Mesodermal cell (in vitro differentiated cells): ENCODE data around the gene PIPOX.

Experiments used
- H3K27ac ChIP-seq: 2 replicates; pipeline ENCODE4 v1.7.0; 2013; ENCODE audit warnings: mild to moderate bottlenecking, low read depth, low read length, moderate library complexity; ENCODE audit not compliant: severe bottlenecking
- H3K36me3 ChIP-seq: 2 replicates; pipeline ENCODE4 v1.7.1; 2013; ENCODE audit warnings: mild to moderate bottlenecking, low read length, moderate library complexity; ENCODE audit not compliant: control insufficient read depth, insufficient read depth
- H3K4me1 ChIP-seq: one replicate; pipeline ENCODE4 v1.7.1; 2013; ENCODE audit warnings: mild to moderate bottlenecking, low read length; ENCODE audit not compliant: insufficient read depth, control insufficient read depth, poor library complexity, severe bottlenecking
- H3K4me3 ChIP-seq: 2 replicates; pipeline ENCODE4 v1.7.0; 2013; ENCODE audit warnings: low read length, control low read depth, mild to moderate bottlenecking; ENCODE audit not compliant: insufficient read depth, poor library complexity, severe bottlenecking; ENCODE audit errors: extremely low read depth
- H3K9me3 ChIP-seq: 2 replicates; pipeline ENCODE4 v1.7.1; 2013; ENCODE audit warnings: mild to moderate bottlenecking, low read length, moderate library complexity; ENCODE audit not compliant: control insufficient read depth
- WGBS, 2 experiments: methylation state at CpG; one replicate each; pipeline ENCODE4 v1.1.5; 2013; ENCODE audit warnings: missing lambda C conversion rate in 2 of 2; ENCODE audit not compliant: insufficient coverage in 2 of 2; 5-methylcytosine and 5-hydroxymethylcytosine counted together

The PIPOX gene

GRCh38 chr17:29048440-29049368 is 5.8 kb downstream of the PIPOX start:
- Histone ChIP-seq H3K27ac (peak overlapping the region; percentile 75), H3K4me3 (no peak overlapping the region), H3K9me3 (no peaks in the 10 kb centered on the region), H3K36me3 (no peaks in the 10 kb centered on the region), H3K4me1 (peaks cover 9% of the 10 kb centered on the region)
- WGBS, 2 experiments, result 45 to 53% methylated on average over 5 of the region's 10 CpGs

GRCh38 chr17:29049541-29050145 is 6.7 kb downstream of the PIPOX start:
- Histone ChIP-seq H3K36me3 (no peaks in the 10 kb centered on the region), H3K27ac (no peak overlapping the region), H3K4me1 (peaks cover 9% of the 10 kb centered on the region), H3K4me3 (no peak overlapping the region), H3K9me3 (no peaks in the 10 kb centered on the region)
- 92 to 93% methylated on average over 8 to 10 of the region's 11 CpGs for WGBS, 2 experiments

GRCh38 chr17:29050176-29050575 is 7.2 kb downstream of the PIPOX start:
- Histone ChIP-seq H3K27ac (no peak overlapping the region), H3K9me3 (no peaks in the 10 kb centered on the region), H3K36me3 (no peaks in the 10 kb centered on the region), H3K4me1 (peaks cover 9% of the 10 kb centered on the region), H3K4me3 (no peak overlapping the region)
- WGBS, 2 experiments, result 88 to 90% methylated on average over 5 of the region's 5 CpGs

- Histone ChIP-seq H3K27ac (no peak overlapping the region), H3K4me3 (no peak overlapping the region), H3K36me3 (no peaks in the 10 kb centered on the region), H3K4me1 (peaks cover 5% of the 10 kb centered on the region), H3K9me3 (no peaks in the 10 kb centered on the region)
- 68 to 86% methylated on average over 3 to 5 of the region's 12 CpGs for WGBS, 2 experiments
Observed at GRCh38 chr17:29051194-29051593, 8.3 kb downstream of the PIPOX start.

GRCh38 chr17:29051731-29052130 is 8.8 kb downstream of the PIPOX start:
- 82 to 89% methylated on average over 6 of the region's 6 CpGs for WGBS, 2 experiments
- no peak overlapping the region for H3K27ac ChIP-seq
- H3K4me3 ChIP-seq, result no peak overlapping the region
- H3K4me1 ChIP-seq, result peaks cover 5% of the 10 kb centered on the region
- no peaks in the 10 kb centered on the region for H3K36me3 ChIP-seq
- no peaks in the 10 kb centered on the region for H3K9me3 ChIP-seq

- 83 to 91% methylated on average over 6 to 8 of the region's 10 CpGs for WGBS, 2 experiments
- Histone ChIP-seq H3K36me3 (no peaks in the 10 kb centered on the region), H3K27ac (no peak overlapping the region)
Observed at GRCh38 chr17:29054835-29055234, 11.9 kb downstream of the PIPOX start.

GRCh38 chr17:29057361-29057760 is 14.4 kb downstream of the PIPOX start:
- Histone ChIP-seq H3K9me3 (no peaks in the 10 kb centered on the region), H3K36me3 (no peaks in the 10 kb centered on the region), H3K4me1 (peaks cover 26% of the 10 kb centered on the region), H3K27ac (no peak overlapping the region), H3K4me3 (no peak overlapping the region)
- 89 to 90% methylated on average over 2 of the region's 4 CpGs for WGBS, 2 experiments

More at GRCh38 chr17:29054835-29055234, 11.9 kb downstream of the PIPOX start:
- Histone ChIP-seq H3K4me3 (no peak overlapping the region), H3K9me3 (no peaks in the 10 kb centered on the region), H3K4me1 (peaks cover 5% of the 10 kb centered on the region)

GRCh38 chr17:29058391-29058790 is 15.4 kb downstream of the PIPOX start:
- 100% methylated on average over 3 of the region's 3 CpGs; no CpG with 5 or more reads in 1 of the 2 experiments for WGBS, 2 experiments
- Histone ChIP-seq H3K36me3 (no peaks in the 10 kb centered on the region), H3K4me3 (no peak overlapping the region), H3K9me3 (no peaks in the 10 kb centered on the region), H3K27ac (no peak overlapping the region), H3K4me1 (peaks cover 26% of the 10 kb centered on the region)

- no peaks in the 10 kb centered on the region for H3K9me3 ChIP-seq
- H3K27ac ChIP-seq, result no peak overlapping the region
- 100% methylated on average over 1 of the region's 2 CpGs for WGBS, 2 experiments
- H3K4me1 ChIP-seq, result peaks cover 26% of the 10 kb centered on the region
- no peak overlapping the region for H3K4me3 ChIP-seq
- H3K36me3 ChIP-seq, result no peaks in the 10 kb centered on the region
Observed at GRCh38 chr17:29059281-29059680, 16.3 kb downstream of the PIPOX start.

- Histone ChIP-seq H3K36me3 (no peaks in the 10 kb centered on the region), H3K4me1 (peaks cover 26% of the 10 kb centered on the region), H3K9me3 (no peaks in the 10 kb centered on the region), H3K27ac (peak overlapping the region; percentile 74), H3K4me3 (no peak overlapping the region)
- WGBS, 2 experiments, result 50 to 56% methylated on average over 6 of the region's 6 CpGs
Observed at GRCh38 chr17:29060475-29060874, 17.5 kb downstream of the PIPOX start.

- Histone ChIP-seq H3K4me1 (peaks cover 26% of the 10 kb centered on the region), H3K27ac (peak overlapping the region; percentile 74), H3K36me3 (no peaks in the 10 kb centered on the region), H3K4me3 (no peak overlapping the region), H3K9me3 (no peaks in the 10 kb centered on the region)
- WGBS, 2 experiments, result 67 to 71% methylated on average over 6 to 8 of the region's 8 CpGs
Observed at GRCh38 chr17:29061036-29061435, 18.1 kb downstream of the PIPOX start.
